Hippocampal formation (tissue), 2 donors: Measurements from ENCODE around the gene INO80E.

ENCODE experiments used
- DNase-seq, 2 donors: peaks; one replicate each; lab custom pipeline; 2025; lab: John Stamatoyannopoulos, UW

The INO80E gene

GRCh38 chr16:29993191-29993902, 2.7 kb upstream of the INO80E start:
- DNase-seq: no peak

DNA sequence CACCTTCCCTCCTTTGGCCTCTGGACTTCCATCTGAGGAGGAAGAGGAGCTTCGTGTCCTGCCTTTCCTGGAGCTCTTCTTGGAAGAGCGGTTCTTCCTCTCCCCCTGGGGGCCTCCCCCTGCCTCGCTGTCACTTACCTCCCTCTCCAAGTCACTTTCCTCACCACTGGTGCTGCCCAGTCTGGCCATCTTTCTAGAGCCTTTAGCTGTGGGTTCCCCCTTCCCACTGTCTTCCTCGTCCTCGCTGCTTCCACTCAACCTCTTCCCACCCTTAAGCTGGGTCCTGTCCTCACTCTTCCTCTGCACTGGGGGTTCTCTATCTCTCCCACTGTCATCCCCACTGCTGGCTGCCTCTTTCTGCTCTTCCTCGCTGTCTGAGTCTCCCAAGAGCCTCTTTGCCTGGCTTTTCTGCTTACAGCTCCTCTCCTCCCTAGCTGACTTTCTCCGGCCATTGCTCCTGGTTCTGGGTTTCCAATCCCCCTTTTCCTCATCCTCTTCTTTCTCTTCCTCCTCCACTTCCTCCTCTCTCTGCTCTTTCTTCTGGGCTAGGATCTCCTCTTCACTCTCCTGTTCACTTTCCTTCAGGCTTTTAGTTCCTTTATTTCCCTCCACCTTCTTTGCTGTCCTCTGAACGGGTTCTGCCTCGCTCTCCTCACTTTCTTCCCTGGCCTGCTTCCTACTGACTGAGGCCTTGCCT, 2.0 kb upstream of the INO80E start:
- DNase-seq: no peak

DNA sequence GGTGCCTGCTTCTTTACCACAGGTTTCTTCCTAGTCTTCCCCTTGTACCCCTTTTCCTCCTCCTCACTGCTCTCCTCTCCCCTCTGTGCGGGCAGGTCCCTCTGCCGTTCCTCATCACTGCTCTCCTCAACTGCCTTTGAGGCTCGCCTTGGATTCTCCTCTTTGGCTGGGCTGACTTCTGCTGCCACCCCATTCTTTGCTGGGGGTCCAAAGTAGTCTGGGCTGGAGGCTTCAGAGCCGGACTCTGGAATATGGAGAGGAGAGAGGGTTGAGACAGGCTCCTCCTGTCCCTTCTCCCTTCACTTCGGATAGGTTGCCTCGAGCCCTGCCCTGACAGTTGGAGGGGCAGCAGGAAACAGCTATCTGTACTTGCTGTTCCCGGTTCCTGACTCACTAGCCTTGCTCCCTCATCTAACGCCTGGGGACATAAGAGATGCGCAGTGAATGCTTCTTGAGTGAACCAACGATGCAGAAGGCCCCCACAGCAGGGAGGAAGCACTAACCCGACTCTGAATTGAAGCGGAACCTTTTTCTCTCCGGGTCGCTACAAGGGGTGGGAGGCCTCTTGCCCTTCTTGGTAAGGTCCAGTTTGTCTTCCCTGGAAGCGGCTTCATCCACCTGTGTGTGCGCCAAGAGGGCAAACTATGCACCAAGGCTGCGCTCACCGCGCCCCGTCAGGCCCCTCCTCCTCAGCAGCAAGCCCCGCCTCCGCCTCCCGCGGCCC, 1.3 kb upstream of the INO80E start:
- no peak for DNase-seq

DNA sequence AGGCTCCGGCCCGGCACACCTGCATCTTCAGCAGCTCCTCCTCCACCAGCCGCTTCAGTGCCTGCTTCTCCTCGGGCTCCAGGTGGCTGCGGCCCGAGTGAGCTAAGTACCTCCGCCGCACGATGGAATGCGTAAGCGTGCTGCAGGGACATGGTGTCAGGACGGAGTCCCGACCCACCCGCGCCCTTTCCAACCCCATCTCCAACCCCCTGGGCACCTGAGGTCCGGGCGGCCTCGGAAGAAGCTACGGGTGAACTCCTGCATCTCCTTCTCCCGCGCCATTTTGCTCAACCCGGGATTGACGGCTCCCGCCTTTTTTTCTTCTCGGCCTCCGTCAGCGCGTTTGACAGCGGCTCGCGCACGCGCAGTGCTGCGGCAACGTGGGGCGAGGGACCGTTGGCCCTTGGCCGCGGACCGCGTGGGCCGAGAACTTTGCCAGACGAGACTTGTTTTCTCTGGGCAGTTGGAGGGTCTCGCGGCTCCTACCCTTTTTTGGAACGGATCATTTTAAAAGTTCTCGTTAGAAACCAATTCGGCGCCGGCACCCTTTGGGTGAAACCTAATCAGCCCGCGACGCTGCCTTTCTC, 624 bp upstream of the INO80E start, which contains the start of gene HIRIP3:
Gene HIRIP3 (minus strand): TSS at position 294 of the 587 bp plus-strand sequence. CDS start 12 bp downstream, at position 282.
- peak; percentile 53 to 79 for DNase-seq

- no peak for DNase-seq
Observed at GRCh38 chr16:29996766-29997250, 767 bp downstream of the INO80E start.

- DNase-seq: no peak
Observed at GRCh38 chr16:29999605-30000004, 3.6 kb downstream of the INO80E start.

DNA sequence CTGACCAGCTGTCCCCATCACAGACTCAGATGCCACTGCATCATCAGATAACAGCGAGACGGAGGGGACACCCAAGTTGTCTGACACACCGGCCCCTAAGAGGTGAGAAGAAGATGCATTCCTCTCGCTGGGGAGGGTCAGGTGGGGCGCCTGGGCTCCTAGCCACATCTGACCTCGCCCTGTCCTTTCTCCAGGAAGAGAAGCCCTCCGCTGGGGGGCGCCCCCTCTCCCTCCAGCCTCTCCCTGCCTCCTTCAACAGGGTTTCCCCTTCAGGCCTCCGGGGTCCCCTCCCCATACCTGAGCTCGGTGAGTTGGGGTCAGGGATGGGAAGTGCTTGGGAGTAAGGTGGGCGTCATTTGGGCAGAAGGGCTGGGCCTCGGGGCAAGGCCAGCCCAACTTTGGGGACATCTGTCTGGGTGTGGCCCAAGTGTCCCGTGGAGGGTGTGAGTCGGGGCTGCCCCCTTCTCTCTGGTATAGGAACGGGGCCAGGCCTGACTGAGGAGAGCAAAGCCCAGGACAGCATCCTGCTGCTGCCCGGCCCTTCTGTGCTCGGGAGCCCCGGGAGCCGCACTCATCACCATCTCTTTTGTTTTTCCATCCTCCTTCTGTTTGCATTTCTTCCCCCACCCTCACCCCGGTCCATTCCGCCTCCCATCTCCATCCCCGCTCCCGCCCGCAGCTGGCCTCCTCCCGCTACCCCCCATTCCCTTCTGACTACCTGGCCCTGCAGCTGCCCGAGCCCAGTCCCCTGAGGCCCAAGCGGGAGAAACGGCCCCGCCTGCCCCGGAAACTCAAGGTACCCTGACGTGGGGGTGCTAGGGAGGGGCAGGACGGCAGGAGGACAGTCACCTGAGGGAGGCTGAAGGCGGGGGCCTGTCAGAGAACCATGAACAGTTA, 4.9 kb downstream of the INO80E start:
- no peak for DNase-seq

- DNase-seq: no peak
Observed at GRCh38 chr16:30002614-30003346, 6.7 kb downstream of the INO80E start.

GRCh38 chr16:30003670-30004423, 7.8 kb downstream of the INO80E start:
- no peak for DNase-seq

- no peak for DNase-seq
Observed at GRCh38 chr16:30004424-30004776, 8.4 kb downstream of the INO80E start.

DNA sequence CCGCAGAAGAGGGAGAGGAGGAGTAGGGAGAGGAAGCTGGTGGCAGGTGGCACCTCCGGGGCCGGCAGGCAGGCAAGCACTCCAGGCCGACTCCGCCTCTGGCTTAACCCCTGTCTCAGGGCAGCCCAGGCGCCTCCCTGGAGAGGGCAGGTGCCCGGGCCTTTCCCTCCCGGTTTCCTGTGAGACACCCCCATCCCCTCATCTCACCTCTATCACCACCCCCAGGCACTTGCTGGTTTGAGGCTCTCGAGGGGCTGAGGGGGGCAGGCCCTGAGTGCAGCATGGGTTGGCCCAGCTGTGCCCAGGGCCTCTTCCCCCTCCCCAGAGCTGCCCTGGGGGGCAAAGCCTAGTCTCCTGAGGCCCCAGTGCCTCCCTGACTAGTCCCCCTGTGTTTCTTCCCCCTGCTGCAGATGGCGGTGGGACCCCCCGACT, 8.8 kb downstream of the INO80E start:
- DNase-seq: no peak

GRCh38 chr16:30005341-30006094, 9.5 kb downstream of the INO80E start:
- DNase-seq: no peak

GRCh38 chr16:30006095-30006473, 10.0 kb downstream of the INO80E start:
- no peak for DNase-seq

- DNase-seq: no peak
Observed at GRCh38 chr16:30006659-30007377, 10.8 kb downstream of the INO80E start.

GRCh38 chr16:30007378-30007895, 11.4 kb downstream of the INO80E start:
- DNase-seq: no peak

GRCh38 chr16:30009085-30009862, 13.2 kb downstream of the INO80E start:
- no peak for DNase-seq
